GM21576 (cell line): ENCODE measurements around the gene ZC2HC1B.
"Not testable (repeated sequence)": the region's sequence is repeated elsewhere in the genome, so short reads cannot be mapped to it uniquely, and the experiment has no call there.

Experiments
- ATAC-seq: cut with Tn5 transposase; IDR thresholded peaks from one replicate; pipeline ENCODE4 v1.9.1; 2021; ENCODE audit warnings: mild to moderate bottlenecking, moderate library complexity; ENCODE audit not compliant: unreplicated experiment

ZC2HC1B gene

GRCh38 chr6:143867236-143867635, 3.0 kb downstream of the ZC2HC1B start:
- no peak for ATAC-seq

- not testable (repeated sequence) for ATAC-seq
Observed at GRCh38 chr6:143868808-143869207, 4.5 kb downstream of the ZC2HC1B start.

GRCh38 chr6:143871202-143871730, 7.0 kb downstream of the ZC2HC1B start:
- not testable (repeated sequence) for ATAC-seq

GRCh38 chr6:143872201-143872600, 7.9 kb downstream of the ZC2HC1B start:
- peak; percentile 90 for ATAC-seq

- not testable (repeated sequence) for ATAC-seq
Observed at GRCh38 chr6:143873600-143873999, 9.3 kb downstream of the ZC2HC1B start.

- not testable (repeated sequence) for ATAC-seq
Observed at GRCh38 chr6:143874503-143874902, 10.2 kb downstream of the ZC2HC1B start.

- ATAC-seq: no peak
Observed at GRCh38 chr6:143877584-143878271, 13.5 kb downstream of the ZC2HC1B start.

- no peak for ATAC-seq
Observed at GRCh38 chr6:143878272-143878760, 14.0 kb downstream of the ZC2HC1B start.

GRCh38 chr6:143880412-143880811, 16.1 kb downstream of the ZC2HC1B start:
- ATAC-seq: no peak

- no peak for ATAC-seq
Observed at GRCh38 chr6:143882401-143882930, 18.2 kb downstream of the ZC2HC1B start.

- no peak for ATAC-seq
Observed at GRCh38 chr6:143884216-143884900, 20.1 kb downstream of the ZC2HC1B start.

- no peak for ATAC-seq
Observed at GRCh38 chr6:143885116-143885515, 20.8 kb downstream of the ZC2HC1B start.

GRCh38 chr6:143894655-143895054, 30.4 kb downstream of the ZC2HC1B start:
- ATAC-seq: no peak

- ATAC-seq: no peak
Observed at GRCh38 chr6:143896126-143896860, 32.0 kb downstream of the ZC2HC1B start.

GRCh38 chr6:143900358-143900757, 36.1 kb downstream of the ZC2HC1B start:
- ATAC-seq: no peak

- peak; percentile 94 for ATAC-seq
Observed at GRCh38 chr6:143901885-143902750, 37.8 kb downstream of the ZC2HC1B start.

- no peak for ATAC-seq
Observed at GRCh38 chr6:143902827-143903226, 38.6 kb downstream of the ZC2HC1B start.

- ATAC-seq: no peak
Observed at GRCh38 chr6:143911028-143911427, 46.8 kb downstream of the ZC2HC1B start.

- no peak for ATAC-seq
Observed at GRCh38 chr6:143912671-143913070, 48.4 kb downstream of the ZC2HC1B start.

- ATAC-seq: not testable (repeated sequence)
Observed at GRCh38 chr6:143917026-143917425, 52.8 kb downstream of the ZC2HC1B start.
